ENCODE measurements around the gene SHISA7. TPM values are rescaled to one million over a fixed set of nuclear protein-coding genes. Genes with fewer than 3 reads are reported as not detected.

SHISA7 gene
- total and polyA plus RNA-seq, 11 donors = not detected

DNA sequence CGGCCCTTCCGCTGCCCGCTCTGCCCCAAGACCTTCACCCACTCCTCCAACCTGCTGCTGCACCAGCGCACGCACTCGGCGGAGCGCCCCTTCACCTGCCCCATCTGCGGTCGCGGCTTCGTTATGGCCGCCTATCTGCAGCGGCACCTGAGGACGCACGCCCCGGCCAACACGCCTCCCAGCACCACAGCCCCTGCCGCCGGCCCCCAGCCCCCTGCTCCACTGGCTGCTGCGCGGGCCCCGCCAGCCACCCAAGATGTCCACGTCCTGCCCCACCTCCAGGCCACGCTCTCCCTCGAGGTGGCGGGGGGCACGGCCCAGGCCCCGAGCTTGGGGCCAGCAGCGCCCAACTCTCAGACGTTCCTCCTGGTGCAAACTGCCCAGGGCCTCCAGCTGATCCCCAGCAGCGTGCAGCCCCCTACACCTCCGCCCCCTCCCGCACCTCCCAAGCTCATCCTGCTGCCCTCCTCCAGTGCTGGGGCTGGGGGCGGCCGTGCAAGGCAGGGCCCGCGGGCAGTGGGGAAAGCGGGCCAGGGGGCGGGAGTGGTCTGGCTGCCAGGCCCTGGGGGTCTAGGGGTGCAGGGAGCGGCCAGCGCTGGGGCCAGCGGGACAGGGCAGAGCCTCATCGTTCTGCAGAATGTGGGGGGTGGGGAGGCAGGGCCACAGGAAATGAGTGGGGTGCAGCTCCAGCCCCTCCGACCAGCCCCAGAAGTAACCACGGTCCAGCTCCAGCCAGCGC is 40.0 kb upstream of the SHISA7 start:
- peak in 2 of 5 donors; percentile 19 to 22 for DNase-seq
- peaks cover 0 to 23% (median 10%) of the 10 kb centered on the region in 9 donors for H3K36me3 ChIP-seq
- H3K27ac ChIP-seq = no peak overlapping the region
- TF ChIP-seq POLR2A (IDR thresholded peaks at IDR 0.05) = no peak
- TF ChIP-seq, protein P1, sequence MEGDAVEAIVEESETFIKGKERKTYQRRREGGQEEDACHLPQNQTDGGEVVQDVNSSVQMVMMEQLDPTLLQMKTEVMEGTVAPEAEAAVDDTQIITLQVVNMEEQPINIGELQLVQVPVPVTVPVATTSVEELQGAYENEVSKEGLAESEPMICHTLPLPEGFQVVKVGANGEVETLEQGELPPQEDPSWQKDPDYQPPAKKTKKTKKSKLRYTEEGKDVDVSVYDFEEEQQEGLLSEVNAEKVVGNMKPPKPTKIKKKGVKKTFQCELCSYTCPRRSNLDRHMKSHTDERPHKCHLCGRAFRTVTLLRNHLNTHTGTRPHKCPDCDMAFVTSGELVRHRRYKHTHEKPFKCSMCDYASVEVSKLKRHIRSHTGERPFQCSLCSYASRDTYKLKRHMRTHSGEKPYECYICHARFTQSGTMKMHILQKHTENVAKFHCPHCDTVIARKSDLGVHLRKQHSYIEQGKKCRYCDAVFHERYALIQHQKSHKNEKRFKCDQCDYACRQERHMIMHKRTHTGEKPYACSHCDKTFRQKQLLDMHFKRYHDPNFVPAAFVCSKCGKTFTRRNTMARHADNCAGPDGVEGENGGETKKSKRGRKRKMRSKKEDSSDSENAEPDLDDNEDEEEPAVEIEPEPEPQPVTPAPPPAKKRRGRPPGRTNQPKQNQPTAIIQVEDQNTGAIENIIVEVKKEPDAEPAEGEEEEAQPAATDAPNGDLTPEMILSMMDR (IDR thresholded peaks at IDR 0.05) = no peak
- no peak overlapping the region for H3K4me3 ChIP-seq
- H3K27me3 ChIP-seq = peaks cover 0 to 6% (median 0%) of the 10 kb centered on the region in 9 donors
- intact Hi-C loops (cut with DNase I) = no loop called here
- 90 to 92% (median 91%) methylated on average over 39 to 47 of the region's 47 CpGs for WGBS, 4 donors
- no peak for ATAC-seq
- H3K9me3 ChIP-seq = no peaks in the 10 kb centered on the region
- peaks cover 7 to 66% (median 42%) of the 10 kb centered on the region in 12 donors for H3K4me1 ChIP-seq

DNA sequence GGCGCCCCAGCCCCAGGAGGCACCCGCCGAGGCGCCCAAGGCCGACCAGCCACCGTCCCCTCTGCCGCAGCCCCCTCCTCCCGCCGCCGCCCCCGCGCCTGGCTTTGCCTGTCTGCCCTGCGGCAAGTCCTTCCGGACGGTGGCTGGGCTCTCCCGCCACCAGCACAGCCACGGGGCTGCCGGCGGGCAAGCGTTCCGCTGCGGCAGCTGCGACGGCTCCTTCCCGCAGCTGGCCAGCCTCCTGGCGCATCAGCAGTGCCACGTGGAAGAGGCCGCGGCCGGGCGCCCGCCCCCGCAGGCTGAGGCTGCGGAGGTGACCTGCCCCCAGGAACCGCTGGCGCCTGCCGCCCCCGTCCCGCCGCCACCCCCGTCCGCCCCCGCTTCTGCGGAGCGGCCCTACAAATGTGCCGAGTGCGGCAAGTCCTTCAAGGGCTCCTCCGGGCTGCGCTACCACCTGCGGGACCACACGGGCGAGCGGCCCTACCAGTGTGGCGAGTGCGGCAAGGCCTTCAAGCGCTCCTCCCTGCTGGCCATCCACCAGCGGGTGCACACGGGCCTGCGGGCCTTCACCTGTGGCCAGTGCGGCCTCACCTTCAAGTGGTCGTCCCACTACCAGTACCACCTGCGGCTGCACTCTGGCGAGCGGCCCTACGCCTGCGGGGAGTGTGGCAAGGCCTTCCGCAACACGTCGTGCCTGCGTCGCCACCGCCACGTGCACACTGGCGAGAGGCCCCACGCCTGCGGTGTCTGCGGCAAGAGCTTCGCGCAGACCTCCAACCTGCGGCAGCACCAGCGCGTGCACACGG is 39.3 kb upstream of the SHISA7 start:
- Histone ChIP-seq H3K4me3 (no peak overlapping the region), H3K9me3 (no peaks in the 10 kb centered on the region), H3K27me3 (peaks cover 0 to 6% (median 0%) of the 10 kb centered on the region in 9 donors), H3K27ac (no peak overlapping the region), H3K4me1 (peaks cover 7 to 66% (median 43%) of the 10 kb centered on the region in 12 donors), H3K36me3 (peaks cover 0 to 23% (median 10%) of the 10 kb centered on the region in 9 donors)
- WGBS, 4 donors = 91 to 92% (median 92%) methylated on average over 68 to 83 of the region's 83 CpGs
- DNase-seq = peak in 2 of 5 donors; percentile 26 to 33
- no peak for TF ChIP-seq POLR2A (IDR thresholded peaks at IDR 0.05)
- TF ChIP-seq, protein P1 (IDR thresholded peaks at IDR 0.05) = no peak
- intact Hi-C loops (cut with DNase I) = no loop called here
- no peak for ATAC-seq

DNA sequence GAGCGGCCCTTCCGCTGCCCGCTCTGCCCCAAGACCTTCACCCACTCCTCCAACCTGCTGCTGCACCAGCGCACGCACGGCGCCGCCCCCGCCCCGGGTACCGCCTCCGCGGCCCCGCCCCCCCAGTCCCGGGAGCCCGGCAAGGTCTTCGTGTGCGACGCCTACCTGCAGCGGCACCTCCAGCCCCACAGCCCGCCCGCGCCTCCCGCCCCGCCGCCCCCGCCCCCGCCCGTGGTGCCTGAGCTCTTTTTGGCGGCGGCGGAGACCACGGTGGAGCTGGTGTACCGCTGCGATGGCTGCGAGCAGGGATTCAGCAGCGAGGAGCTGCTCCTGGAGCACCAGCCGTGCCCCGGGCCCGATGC is 38.7 kb upstream of the SHISA7 start:
- H3K27me3 ChIP-seq = peaks cover 0 to 6% (median 0%) of the 10 kb centered on the region in 9 donors
- no peak overlapping the region for H3K27ac ChIP-seq
- H3K4me1 ChIP-seq = peaks cover 7 to 62% (median 42%) of the 10 kb centered on the region in 12 donors
- DNase-seq (peak in 1 of 5 donors; percentile 22), ATAC-seq (no peak)
- H3K9me3 ChIP-seq = no peaks in the 10 kb centered on the region
- TF ChIP-seq, protein P1 (IDR thresholded peaks at IDR 0.05) = no peak
- no peak for TF ChIP-seq POLR2A (IDR thresholded peaks at IDR 0.05)
- H3K36me3 ChIP-seq = peaks cover 0 to 23% (median 10%) of the 10 kb centered on the region in 9 donors
- 76 to 84% (median 80%) methylated on average over 9 to 40 of the region's 40 CpGs for WGBS, 4 donors
- intact Hi-C loops (cut with DNase I) = no loop called here
- H3K4me3 ChIP-seq = no peak overlapping the region

Data from heart left ventricle (tissue), 16 donors.